CD4-positive, alpha-beta T cell treated with Interleukin-6 at 100 ng/mL for 8 hours (primary cell): ENCODE results near the gene CREBL2.
"Not testable (repeated sequence)": the region's sequence is repeated elsewhere in the genome, so short reads cannot be mapped to it uniquely, and the experiment has no call there.

ENCODE experiments used
- DNase-seq: peaks from one replicate; pipeline ENCODE4 v3.0.0-alpha.2; 2020; ENCODE audit warnings: mixed read lengths, low spot score

CREBL2 gene

GRCh38 chr12:12598864-12599263 lies 12.8 kb upstream of the CREBL2 start:
- no peak for DNase-seq

GRCh38 chr12:12599750-12600643 lies 11.7 kb upstream of the CREBL2 start:
- DNase-seq: no peak

- no peak for DNase-seq
Measured at GRCh38 chr12:12600659-12601058, 11.0 kb upstream of the CREBL2 start.

- DNase-seq: no peak
Measured at GRCh38 chr12:12604740-12605139, 6.9 kb upstream of the CREBL2 start.

GRCh38 chr12:12606781-12607589 lies 4.7 kb upstream of the CREBL2 start:
- no peak for DNase-seq

GRCh38 chr12:12608557-12608957 lies 3.1 kb upstream of the CREBL2 start:
- DNase-seq: no peak

GRCh38 chr12:12609692-12610091 lies 2.0 kb upstream of the CREBL2 start:
- no peak for DNase-seq

GRCh38 chr12:12610711-12611110 lies 965 bp upstream of the CREBL2 start:
- DNase-seq: no peak

GRCh38 chr12:12612358-12612757 lies 682 bp downstream of the CREBL2 start:
- DNase-seq: peak; percentile 44

GRCh38 chr12:12613344-12613743 lies 1.7 kb downstream of the CREBL2 start:
- DNase-seq: no peak

GRCh38 chr12:12614342-12614741 lies 2.7 kb downstream of the CREBL2 start:
- DNase-seq: no peak

GRCh38 chr12:12616512-12617310 lies 5.0 kb downstream of the CREBL2 start:
- DNase-seq: peak; percentile 29

GRCh38 chr12:12618064-12618463 lies 6.4 kb downstream of the CREBL2 start:
- not testable (repeated sequence) for DNase-seq

- DNase-seq: no peak
Measured at GRCh38 chr12:12620730-12621315, 9.1 kb downstream of the CREBL2 start.

GRCh38 chr12:12622418-12622817 lies 10.7 kb downstream of the CREBL2 start:
- peak; percentile 56 for DNase-seq

GRCh38 chr12:12624498-12624992 lies 12.9 kb downstream of the CREBL2 start:
- no peak for DNase-seq

GRCh38 chr12:12626471-12626870 lies 14.8 kb downstream of the CREBL2 start:
- no peak for DNase-seq

GRCh38 chr12:12627308-12627827 lies 15.7 kb downstream of the CREBL2 start:
- no peak for DNase-seq

GRCh38 chr12:12628013-12628412 lies 16.3 kb downstream of the CREBL2 start:
- no peak for DNase-seq

GRCh38 chr12:12630850-12631249 lies 19.2 kb downstream of the CREBL2 start:
- no peak for DNase-seq

- no peak for DNase-seq
Measured at GRCh38 chr12:12635651-12636050, 24.0 kb downstream of the CREBL2 start.
